Neural progenitor cell (in vitro differentiated cells): ENCODE measurements around the gene LRP1.

Experiments used
- EZH2 ChIP-seq: fragments of 200-600 bp; sonication (generic); IDR thresholded peaks from 2 replicates; pipeline ENCODE4 v1.6.1; 2017; ENCODE audit warnings: antibody characterized with exemption, mild to moderate bottlenecking, moderate library complexity
- EZH2phosphoT487 ChIP-seq: fragments of 200-600 bp; sonication (generic); IDR thresholded peaks from 2 replicates; pipeline ENCODE4 v1.6.1; 2017; ENCODE audit warnings: antibody characterized with exemption
- TF ChIP-seq, protein P1 (sequence below): fragments of 200-600 bp; sonication (generic); IDR thresholded peaks from 2 replicates; pipeline ENCODE4 v1.5.1; 2017; ENCODE audit warnings: antibody characterized with exemption, mild to moderate bottlenecking

DNA sequence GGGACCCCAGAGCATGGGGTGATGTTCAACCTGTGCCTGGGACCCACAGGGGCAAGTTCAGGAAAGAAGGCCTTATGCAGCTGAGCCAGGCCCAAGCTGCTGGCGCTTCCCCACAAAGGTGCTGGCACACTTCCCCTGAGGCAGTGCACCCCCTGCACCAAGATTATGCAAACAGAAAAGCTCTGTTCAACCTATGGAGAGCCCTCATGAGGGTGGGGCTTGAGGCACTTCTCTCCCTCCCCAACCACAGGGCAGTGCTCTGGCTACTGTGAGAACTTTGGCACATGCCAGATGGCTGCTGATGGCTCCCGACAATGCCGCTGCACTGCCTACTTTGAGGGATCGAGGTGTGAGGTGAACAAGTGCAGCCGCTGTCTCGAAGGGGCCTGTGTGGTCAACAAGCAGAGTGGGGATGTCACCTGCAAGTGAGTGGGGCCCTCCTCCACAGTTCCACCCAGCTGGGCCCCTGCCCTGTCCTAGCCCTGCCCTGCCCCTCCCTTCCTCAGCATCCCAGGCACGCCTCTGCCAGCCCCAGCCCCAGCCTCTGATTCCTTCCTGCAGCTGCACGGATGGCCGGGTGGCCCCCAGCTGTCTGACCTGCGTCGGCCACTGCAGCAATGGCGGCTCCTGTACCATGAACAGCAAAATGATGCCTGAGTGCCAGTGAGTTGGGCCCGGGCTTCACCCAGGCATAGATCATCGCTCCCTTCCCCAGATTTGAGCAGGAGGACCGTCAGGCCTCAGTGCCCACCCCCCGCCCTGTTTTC, 82.8 kb downstream of the LRP1 start:
- TF ChIP-seq, protein P1, sequence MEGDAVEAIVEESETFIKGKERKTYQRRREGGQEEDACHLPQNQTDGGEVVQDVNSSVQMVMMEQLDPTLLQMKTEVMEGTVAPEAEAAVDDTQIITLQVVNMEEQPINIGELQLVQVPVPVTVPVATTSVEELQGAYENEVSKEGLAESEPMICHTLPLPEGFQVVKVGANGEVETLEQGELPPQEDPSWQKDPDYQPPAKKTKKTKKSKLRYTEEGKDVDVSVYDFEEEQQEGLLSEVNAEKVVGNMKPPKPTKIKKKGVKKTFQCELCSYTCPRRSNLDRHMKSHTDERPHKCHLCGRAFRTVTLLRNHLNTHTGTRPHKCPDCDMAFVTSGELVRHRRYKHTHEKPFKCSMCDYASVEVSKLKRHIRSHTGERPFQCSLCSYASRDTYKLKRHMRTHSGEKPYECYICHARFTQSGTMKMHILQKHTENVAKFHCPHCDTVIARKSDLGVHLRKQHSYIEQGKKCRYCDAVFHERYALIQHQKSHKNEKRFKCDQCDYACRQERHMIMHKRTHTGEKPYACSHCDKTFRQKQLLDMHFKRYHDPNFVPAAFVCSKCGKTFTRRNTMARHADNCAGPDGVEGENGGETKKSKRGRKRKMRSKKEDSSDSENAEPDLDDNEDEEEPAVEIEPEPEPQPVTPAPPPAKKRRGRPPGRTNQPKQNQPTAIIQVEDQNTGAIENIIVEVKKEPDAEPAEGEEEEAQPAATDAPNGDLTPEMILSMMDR: no peak
- TF ChIP-seq EZH2: no peak
- no peak for TF ChIP-seq EZH2phosphoT487
